Sigmoid colon (tissue), 7 donors: ENCODE data around the gene EXO5. TPM values are rescaled to one million over a fixed set of nuclear protein-coding genes. Genes with fewer than 3 reads are reported as not detected.
"Not testable (repeated sequence)": the region's sequence is repeated elsewhere in the genome, so short reads cannot be mapped to it uniquely, and the experiment has no call there.

ENCODE experiments used
- DNase-seq: peaks from one replicate; pipeline ENCODE4 v3.0.0-alpha.2; 2019
- H3K27ac ChIP-seq, 4 donors: fragments of 200-600 bp; sonication (generic); one replicate each; pipeline ENCODE4 v1.5.1; 2016 to 2019; ENCODE audit warnings: mild to moderate bottlenecking in 1 of 4
- H3K27me3 ChIP-seq, 3 donors: fragments of 200-600 bp; sonication (generic); one replicate each; pipeline ENCODE4 v1.5.1; 2019; ENCODE audit warnings: mild to moderate bottlenecking in 1 of 3
- H3K36me3 ChIP-seq, 4 donors: fragments of 200-600 bp; sonication (generic); one replicate each; pipeline ENCODE4 v1.5.1; 2016 to 2019
- H3K4me1 ChIP-seq, 4 donors: fragments of 200-600 bp; sonication (generic); one replicate each; pipeline ENCODE4 v1.5.1; 2017 to 2019
- H3K4me3 ChIP-seq, 4 donors: fragments of 200-600 bp; sonication (generic); one replicate each; pipeline ENCODE4 v1.5.1; 2017 to 2019; ENCODE audit warnings: mild to moderate bottlenecking in 2 of 4, moderate library complexity in 1 of 4
- H3K9me3 ChIP-seq, 4 donors: fragments of 200-600 bp in 3 of 4; sonication (generic) in 3 of 4; one replicate each; pipeline versions ENCODE4 v1.5.1 to v1.6.1; 2013 to 2019
- EP300 ChIP-seq, 4 donors: sonication (generic); formaldehyde crosslinking; IDR thresholded peaks; one replicate each; pipeline ENCODE4 v1.6.1; 2017; ENCODE audit warnings: antibody characterized with exemption in 4 of 4
- POLR2A ChIP-seq, 2 donors: fragments of 450-650 bp; IDR thresholded peaks; one replicate each; pipeline ENCODE4 v1.6.1; 2016; ENCODE audit warnings: antibody characterized with exemption in 2 of 2, mild to moderate bottlenecking in 2 of 2, moderate library complexity in 2 of 2
- POLR2AphosphoS5 ChIP-seq, 4 donors: sonication (generic); formaldehyde crosslinking; IDR thresholded peaks; one replicate each; pipeline ENCODE4 v1.6.1; 2017; ENCODE audit warnings: antibody characterized with exemption in 4 of 4
- WGBS, 2 donors: extraction: QIAGEN DNeasy Blood & Tissue Kit; methylation state at CpG; one replicate each; pipeline ENCODE4 v1.1.7; 2013; 5-methylcytosine and 5-hydroxymethylcytosine counted together
- intact Hi-C: fragments of 100-400 bp; cut with DNase I; formaldehyde crosslinking; loops from one replicate; pipeline ENCODE4 v1.15.1; 2023
- polyA plus RNA-seq, 3 donors: library from polyadenylated mRNA; stranded (reverse); fragments of 200-250 nt; gene quantifications; one replicate each; pipeline ENCODE4 v1.2.3, GENCODE V29; 2013
- total RNA-seq, 4 donors: library from RNA; depleted of rRNA; stranded (reverse); fragments of >200 nt; gene quantifications; one replicate each; pipeline ENCODE4 v1.1.0, GENCODE V29; 2016
- TF ChIP-seq, protein P1 (sequence below), 4 experiments: fragments of 450-650 bp in 3 of 4; fragments of 200-600 bp in 1 of 4; IDR thresholded peaks; one replicate each; pipeline ENCODE4 v1.5.1; 2016 to 2019; ENCODE audit warnings: antibody characterized with exemption in 4 of 4, mild to moderate bottlenecking in 3 of 4, moderate library complexity in 2 of 4
- donor health status: healthy with polysubstance abuse.
- donor health status: Bipolar disorder and iron deficiency.
- donor health status: healthy.

Gene EXO5
- total and polyA plus RNA-seq, 7 donors, result 1.2 to 8.6 (median 6.8) TPM

DNA sequence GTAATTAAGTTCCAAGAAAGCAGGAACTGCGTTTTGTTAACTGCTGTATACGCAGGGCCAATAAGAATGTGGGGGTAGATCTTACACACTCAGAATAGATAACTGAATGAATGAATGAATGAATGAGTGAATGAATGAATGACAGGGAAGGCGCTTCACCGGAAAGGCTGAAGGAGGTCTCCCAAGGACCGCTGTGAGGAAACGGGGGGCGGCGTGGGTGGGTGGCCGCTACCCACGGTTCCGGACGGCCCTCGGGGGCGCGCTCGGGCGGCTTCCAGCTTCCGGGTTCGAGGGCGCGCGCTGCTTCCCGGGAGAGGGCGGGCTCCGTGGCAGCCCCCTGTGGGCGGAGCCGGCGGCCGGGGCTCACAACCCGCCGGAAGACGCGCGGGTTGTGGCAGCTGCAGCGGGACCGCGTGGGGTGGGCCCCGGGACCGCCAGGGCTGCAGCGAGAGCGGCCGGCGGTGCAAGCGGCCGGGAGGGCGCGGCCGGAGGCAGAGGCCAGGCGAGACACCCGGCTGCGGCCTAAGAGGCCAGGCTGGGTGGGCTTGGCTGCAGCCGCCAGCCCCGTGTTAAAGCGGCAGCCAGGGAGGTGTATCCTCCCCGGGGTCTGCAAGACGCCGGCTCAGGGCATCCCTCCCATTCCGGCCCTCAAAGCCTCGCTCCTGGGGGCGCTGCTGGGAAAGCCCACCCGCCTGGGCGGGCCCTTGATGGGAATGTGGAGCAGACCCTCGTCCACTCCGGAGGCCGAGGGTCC, 31.5 kb upstream of the EXO5 start, which contains the start of gene ZFP69:
TSS of gene ZFP69 (plus strand) at position 367 of the 754 bp plus-strand sequence. CDS start 2,072 bp downstream, outside the sequence.
- peak; percentile 74 for DNase-seq
- peaks cover 0 to 12% (median 1%) of the 10 kb centered on the region in 4 donors for H3K9me3 ChIP-seq
- H3K4me3 ChIP-seq, result peak within 1 kb of the TSS; percentile 51 to 92 (median 76)
- H3K36me3 ChIP-seq, result peaks cover 0 to 7% (median under 1%) of the 10 kb centered on the region in 4 donors
- H3K4me1 ChIP-seq, result peaks cover 0 to 13% (median 6%) of the 10 kb centered on the region in 4 donors
- peak within 1 kb of the TSS; percentile 71 to 74 (median 72) for H3K27ac ChIP-seq
- 1% methylated on average over 65 of the region's 65 CpGs for WGBS, 2 donors
- TF ChIP-seq POLR2AphosphoS5 (IDR thresholded peaks at IDR 0.05) (peak in 3 of 4 donors; percentile 36 to 39 (median 38)), EP300 (IDR thresholded peaks at IDR 0.05) (no peak)
- no peaks in the 10 kb centered on the region for H3K27me3 ChIP-seq
- intact Hi-C loops, result no loop called here

DNA sequence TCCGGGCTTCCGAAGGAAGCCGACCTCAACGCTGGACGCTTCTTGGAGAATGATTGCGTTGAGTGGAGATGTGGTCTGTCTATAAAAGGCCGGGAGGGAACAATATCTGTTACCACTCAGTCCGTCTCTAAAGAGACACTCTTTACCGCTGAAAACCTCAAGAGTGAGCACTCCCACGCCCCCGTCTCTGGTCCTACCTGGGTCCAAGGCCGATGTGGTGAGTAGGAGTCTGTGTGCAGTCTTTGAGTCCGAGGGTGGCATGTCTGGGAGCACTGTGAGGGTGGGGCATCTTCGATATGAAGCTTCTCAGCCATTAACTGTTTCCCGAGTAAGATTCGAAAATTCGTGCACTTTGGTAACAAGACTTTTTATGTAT, 30.9 kb upstream of the EXO5 start:
- Histone ChIP-seq H3K27ac (peak overlapping the region; percentile 71 to 74 (median 72)), H3K9me3 (peaks cover 0 to 10% (median 1%) of the 10 kb centered on the region in 4 donors), H3K4me1 (peaks cover 0 to 13% (median 6%) of the 10 kb centered on the region in 4 donors), H3K27me3 (no peaks in the 10 kb centered on the region), H3K36me3 (peaks cover 0 to 12% (median 3%) of the 10 kb centered on the region in 4 donors), H3K4me3 (peak overlapping the region; percentile 51 to 92 (median 76))
- TF ChIP-seq EP300 (IDR thresholded peaks at IDR 0.05) (no peak), POLR2AphosphoS5 (IDR thresholded peaks at IDR 0.05) (no peak), POLR2A (IDR thresholded peaks at IDR 0.05) (no peak)
- TF ChIP-seq, protein P1, sequence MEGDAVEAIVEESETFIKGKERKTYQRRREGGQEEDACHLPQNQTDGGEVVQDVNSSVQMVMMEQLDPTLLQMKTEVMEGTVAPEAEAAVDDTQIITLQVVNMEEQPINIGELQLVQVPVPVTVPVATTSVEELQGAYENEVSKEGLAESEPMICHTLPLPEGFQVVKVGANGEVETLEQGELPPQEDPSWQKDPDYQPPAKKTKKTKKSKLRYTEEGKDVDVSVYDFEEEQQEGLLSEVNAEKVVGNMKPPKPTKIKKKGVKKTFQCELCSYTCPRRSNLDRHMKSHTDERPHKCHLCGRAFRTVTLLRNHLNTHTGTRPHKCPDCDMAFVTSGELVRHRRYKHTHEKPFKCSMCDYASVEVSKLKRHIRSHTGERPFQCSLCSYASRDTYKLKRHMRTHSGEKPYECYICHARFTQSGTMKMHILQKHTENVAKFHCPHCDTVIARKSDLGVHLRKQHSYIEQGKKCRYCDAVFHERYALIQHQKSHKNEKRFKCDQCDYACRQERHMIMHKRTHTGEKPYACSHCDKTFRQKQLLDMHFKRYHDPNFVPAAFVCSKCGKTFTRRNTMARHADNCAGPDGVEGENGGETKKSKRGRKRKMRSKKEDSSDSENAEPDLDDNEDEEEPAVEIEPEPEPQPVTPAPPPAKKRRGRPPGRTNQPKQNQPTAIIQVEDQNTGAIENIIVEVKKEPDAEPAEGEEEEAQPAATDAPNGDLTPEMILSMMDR (IDR thresholded peaks at IDR 0.05), result no peak
- DNase-seq, result no peak
- WGBS, 2 donors, result 1 to 2% methylated on average over 17 of the region's 17 CpGs
- intact Hi-C loops, result no loop called here

DNA sequence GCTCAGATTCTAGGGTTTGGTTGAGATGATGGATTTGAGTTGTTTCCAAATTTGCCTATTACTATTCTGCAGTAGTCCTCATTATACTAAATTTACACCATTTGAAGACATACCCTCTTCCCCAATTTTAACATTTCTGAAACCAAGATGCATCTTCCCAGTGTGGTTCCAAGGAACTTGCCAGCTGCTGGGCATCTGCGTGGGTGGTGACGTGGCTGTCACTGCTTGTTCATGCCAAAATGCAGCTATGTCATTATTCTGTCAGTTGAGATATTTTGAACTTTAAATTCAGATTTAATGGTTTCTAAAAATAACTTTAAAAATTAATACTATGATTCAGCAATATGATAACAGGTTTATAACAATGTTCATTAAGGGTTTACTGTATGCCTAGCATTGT, 30.3 kb upstream of the EXO5 start:
- intact Hi-C loops, result no loop called here
- WGBS, 2 donors, result 75 to 76% methylated on average over 2 of the region's 2 CpGs
- no peak for DNase-seq
- TF ChIP-seq POLR2AphosphoS5 (IDR thresholded peaks at IDR 0.05) (no peak), EP300 (IDR thresholded peaks at IDR 0.05) (no peak), POLR2A (IDR thresholded peaks at IDR 0.05) (no peak)
- TF ChIP-seq, protein P1 (IDR thresholded peaks at IDR 0.05), result no peak
- Histone ChIP-seq H3K27ac (peak overlapping the region in 2 of 4 donors; percentile 72 to 73), H3K36me3 (peaks cover 0 to 18% (median 4%) of the 10 kb centered on the region in 4 donors), H3K27me3 (no peaks in the 10 kb centered on the region), H3K4me3 (peak overlapping the region in 3 of 4 donors; percentile 74 to 92 (median 77)), H3K4me1 (peaks cover 0 to 13% (median 6%) of the 10 kb centered on the region in 4 donors), H3K9me3 (peaks cover 0 to 6% (median 1%) of the 10 kb centered on the region in 4 donors)

DNA sequence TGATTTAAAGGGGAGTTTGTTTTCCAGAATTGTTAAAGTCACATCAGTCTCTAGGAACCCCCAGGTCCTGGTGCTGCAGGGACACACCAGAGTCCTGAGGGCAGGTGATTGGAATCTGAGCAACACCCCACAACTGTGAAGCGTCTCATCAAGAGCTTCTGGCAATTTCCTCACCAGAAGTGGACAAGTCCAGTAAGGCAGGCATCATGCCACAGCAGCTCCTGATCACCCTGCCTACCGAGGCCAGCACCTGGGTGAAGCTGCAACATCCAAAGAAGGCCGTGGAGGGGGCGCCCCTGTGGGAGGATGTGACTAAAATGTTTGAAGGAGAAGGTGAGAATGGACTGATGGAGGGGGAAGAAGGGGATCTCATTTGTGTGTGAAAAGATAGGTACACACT, 29.4 kb upstream of the EXO5 start:
- H3K4me3 ChIP-seq, result no peak overlapping the region
- peaks cover 0 to 5% (median 1%) of the 10 kb centered on the region in 4 donors for H3K9me3 ChIP-seq
- 85 to 96% methylated on average over 4 of the region's 4 CpGs for WGBS, 2 donors
- no peak for DNase-seq
- no peak overlapping the region for H3K27ac ChIP-seq
- H3K27me3 ChIP-seq, result no peaks in the 10 kb centered on the region
- peaks cover 0 to 13% (median 6%) of the 10 kb centered on the region in 4 donors for H3K4me1 ChIP-seq
- no peak for TF ChIP-seq POLR2A (IDR thresholded peaks at IDR 0.05)
- TF ChIP-seq, protein P1 (IDR thresholded peaks at IDR 0.05), result no peak
- TF ChIP-seq EP300 (IDR thresholded peaks at IDR 0.05), result no peak
- TF ChIP-seq POLR2AphosphoS5 (IDR thresholded peaks at IDR 0.05), result no peak
- H3K36me3 ChIP-seq, result peaks cover 0 to 25% (median 8%) of the 10 kb centered on the region in 4 donors
- intact Hi-C loops, result no loop called here

DNA sequence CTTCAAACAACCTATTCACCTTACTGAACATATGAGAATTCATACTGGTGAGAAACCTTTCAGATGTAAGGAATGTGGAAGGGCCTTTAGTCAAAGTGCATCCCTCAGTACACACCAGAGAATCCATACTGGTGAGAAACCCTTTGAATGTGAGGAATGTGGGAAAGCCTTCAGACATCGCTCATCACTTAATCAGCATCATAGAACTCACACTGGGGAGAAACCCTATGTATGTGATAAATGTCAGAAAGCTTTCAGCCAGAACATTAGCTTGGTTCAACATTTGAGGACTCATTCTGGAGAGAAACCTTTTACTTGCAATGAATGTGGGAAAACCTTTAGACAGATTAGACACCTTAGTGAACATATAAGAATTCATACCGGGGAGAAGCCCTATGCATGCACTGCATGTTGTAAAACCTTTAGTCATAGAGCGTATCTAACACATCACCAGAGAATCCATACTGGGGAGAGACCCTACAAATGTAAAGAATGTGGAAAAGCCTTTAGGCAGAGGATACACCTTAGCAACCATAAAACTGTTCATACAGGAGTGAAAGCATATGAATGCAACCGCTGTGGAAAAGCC, 13.2 kb upstream of the EXO5 start:
- peaks cover 17 to 42% (median 18%) of the 10 kb centered on the region in 4 donors for H3K9me3 ChIP-seq
- 99% methylated on average over 4 of the region's 4 CpGs for WGBS, 2 donors

DNA sequence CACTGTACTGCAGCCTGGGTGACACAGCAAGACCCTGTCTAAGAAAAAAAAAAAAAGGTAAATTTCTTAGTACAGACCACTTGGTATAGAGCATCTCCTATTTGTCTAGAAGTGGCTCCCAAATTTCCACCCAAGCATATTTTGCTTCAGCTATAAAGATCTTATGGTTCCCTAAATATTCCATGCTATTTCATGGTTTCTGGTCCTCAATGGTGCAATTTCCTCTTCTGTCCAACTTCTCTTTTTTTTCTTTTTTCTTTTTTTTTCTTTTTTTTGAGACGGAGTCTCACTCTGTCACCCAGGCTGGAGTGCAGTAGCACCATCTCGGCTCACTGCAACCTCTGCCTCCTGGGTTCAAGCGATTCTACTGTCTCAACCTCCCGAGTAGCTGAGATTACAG, 5.9 kb upstream of the EXO5 start:
- H3K4me1 ChIP-seq, H3K27ac ChIP-seq, H3K27me3 ChIP-seq, intact Hi-C loops, H3K4me3 ChIP-seq, DNase-seq, H3K36me3 ChIP-seq: not testable (repeated sequence)
- WGBS, 2 donors, result 95 to 96% methylated on average over 4 of the region's 4 CpGs
- peaks cover 0 to 14% (median under 1%) of the 10 kb centered on the region in 4 donors for H3K9me3 ChIP-seq

More for the DNA sequence above, 13.2 kb upstream of the EXO5 start:
- TF ChIP-seq POLR2A (IDR thresholded peaks at IDR 0.05) (no peak), POLR2AphosphoS5 (IDR thresholded peaks at IDR 0.05) (no peak), EP300 (IDR thresholded peaks at IDR 0.05) (no peak)
- TF ChIP-seq, protein P1 (IDR thresholded peaks at IDR 0.05), result no peak
- Histone ChIP-seq H3K4me1 (no peaks in the 10 kb centered on the region), H3K27ac (no peak overlapping the region), H3K27me3 (no peaks in the 10 kb centered on the region), H3K4me3 (no peak overlapping the region), H3K36me3 (peaks cover 15 to 67% (median 35%) of the 10 kb centered on the region in 4 donors)
- DNase-seq, result no peak
- intact Hi-C loops, result no loop called here
